Peyer's patch (tissue), 4 donors: ENCODE results near the gene CD36. TPM values are rescaled to one million over a fixed set of nuclear protein-coding genes. Genes with fewer than 3 reads are reported as not detected.

Source experiments
- DNase-seq, 3 donors: peaks; one replicate each; pipeline ENCODE4 v3.0.0-alpha.2; 2017 to 2019
- H3K27ac ChIP-seq, 4 donors: fragments of 200-600 bp; sonication (generic); one replicate each; pipeline ENCODE4 v1.5.1; 2016 to 2019
- H3K27me3 ChIP-seq, 2 donors: fragments of 200-600 bp; sonication (generic); one replicate each; pipeline ENCODE4 v1.5.1; 2019
- H3K36me3 ChIP-seq, 3 donors: fragments of 200-600 bp; sonication (generic); one replicate each; pipeline ENCODE4 v1.5.1; 2016 to 2019
- H3K4me1 ChIP-seq, 4 donors: fragments of 200-600 bp; sonication (generic); one replicate each; pipeline ENCODE4 v1.5.1; 2016 to 2019
- H3K4me3 ChIP-seq, 4 donors: fragments of 200-600 bp; sonication (generic); 1 replicate in 3 of 4; 2 replicates in 1 of 4; pipeline ENCODE4 v1.5.1; 2016 to 2019; ENCODE audit warnings: mild to moderate bottlenecking in 1 of 4
- H3K9me3 ChIP-seq, 4 donors: fragments of 200-600 bp; sonication (generic); one replicate each; pipeline ENCODE4 v1.5.1; 2016 to 2019; ENCODE audit warnings: mild to moderate bottlenecking in 1 of 4
- CTCF ChIP-seq, 6 experiments: fragments of 450-650 bp in 4 of 6; fragments of 200-600 bp in 2 of 6; sonication (generic) in 1 of 6; IDR thresholded peaks; one replicate each; pipeline ENCODE4 v1.5.1; 2017 to 2019; ENCODE audit warnings: antibody characterized with exemption in 6 of 6, mild to moderate bottlenecking in 3 of 6, moderate library complexity in 1 of 6
- POLR2A ChIP-seq, 2 donors: fragments of 450-650 bp; IDR thresholded peaks; one replicate each; pipeline ENCODE4 v1.5.1; 2017; ENCODE audit warnings: antibody characterized with exemption in 2 of 2, mild to moderate bottlenecking in 2 of 2, moderate library complexity in 2 of 2
- total RNA-seq, 4 donors: library from RNA; depleted of rRNA; stranded (reverse); fragments of >200 nt; gene quantifications; one replicate each; pipeline ENCODE4 v1.1.0, GENCODE V29; 2016

CD36 gene
- total RNA-seq, 4 donors from 2014 or later, result 8.9 to 35.5 (median 24.4) TPM

GRCh38 chr7:80679921-80680907 lies 41.8 kb downstream of the CD36 start:
- Histone ChIP-seq H3K9me3 (no peaks in the 10 kb centered on the region), H3K27ac (peak overlapping the region in 1 of 4 donors; percentile 54), H3K4me3 (no peak overlapping the region), H3K27me3 (no peaks in the 10 kb centered on the region), H3K36me3 (no peaks in the 10 kb centered on the region), H3K4me1 (peaks cover 0 to 14% (median 0%) of the 10 kb centered on the region in 4 donors)
- DNase-seq, result no peak
- TF ChIP-seq CTCF (IDR thresholded peaks at IDR 0.05) (no peak), POLR2A (IDR thresholded peaks at IDR 0.05) (no peak)

GRCh38 chr7:80681272-80681885 lies 42.9 kb downstream of the CD36 start:
- Histone ChIP-seq H3K27me3 (no peaks in the 10 kb centered on the region), H3K27ac (no peak overlapping the region), H3K36me3 (no peaks in the 10 kb centered on the region), H3K9me3 (no peaks in the 10 kb centered on the region), H3K4me3 (no peak overlapping the region), H3K4me1 (peaks cover 0 to 14% (median 0%) of the 10 kb centered on the region in 4 donors)
- DNase-seq, result no peak
- TF ChIP-seq CTCF (IDR thresholded peaks at IDR 0.05) (peak in 4 of 6 experiments; percentile 27 to 52 (median 46)), POLR2A (IDR thresholded peaks at IDR 0.05) (no peak)

GRCh38 chr7:80682744-80683143 lies 44.3 kb downstream of the CD36 start:
- Histone ChIP-seq H3K27me3 (no peaks in the 10 kb centered on the region), H3K9me3 (no peaks in the 10 kb centered on the region), H3K27ac (no peak overlapping the region), H3K4me3 (no peak overlapping the region), H3K36me3 (no peaks in the 10 kb centered on the region), H3K4me1 (peaks cover 0 to 14% (median 0%) of the 10 kb centered on the region in 4 donors)
- no peak for DNase-seq
- TF ChIP-seq CTCF (IDR thresholded peaks at IDR 0.05) (no peak), POLR2A (IDR thresholded peaks at IDR 0.05) (no peak)

GRCh38 chr7:80686576-80686975 lies 48.1 kb downstream of the CD36 start:
- Histone ChIP-seq H3K9me3 (no peaks in the 10 kb centered on the region), H3K4me1 (no peaks in the 10 kb centered on the region), H3K27ac (no peak overlapping the region), H3K27me3 (no peaks in the 10 kb centered on the region), H3K36me3 (no peaks in the 10 kb centered on the region), H3K4me3 (no peak overlapping the region)
- no peak for DNase-seq
- TF ChIP-seq POLR2A (IDR thresholded peaks at IDR 0.05) (no peak), CTCF (IDR thresholded peaks at IDR 0.05) (no peak)

GRCh38 chr7:80699045-80699638 lies 60.7 kb downstream of the CD36 start:
- no peak overlapping the region for H3K4me3 ChIP-seq
- no peaks in the 10 kb centered on the region for H3K4me1 ChIP-seq
- H3K27ac ChIP-seq, result no peak overlapping the region
- DNase-seq, result no peak
- TF ChIP-seq CTCF (IDR thresholded peaks at IDR 0.05) (peak in 5 of 6 experiments; percentile 44 to 86 (median 79)), POLR2A (IDR thresholded peaks at IDR 0.05) (no peak)
- H3K27me3 ChIP-seq, result no peaks in the 10 kb centered on the region
- H3K9me3 ChIP-seq, result no peaks in the 10 kb centered on the region
- no peaks in the 10 kb centered on the region for H3K36me3 ChIP-seq
